Vagina (tissue), 2 donors: Measurements from ENCODE around the gene MSH5. TPM values are rescaled to one million over a fixed set of nuclear protein-coding genes. Genes with fewer than 3 reads are reported as not detected.

Experiments used
- DNase-seq, 2 donors: peaks; one replicate each; pipeline ENCODE4 v3.0.0-alpha.2; 2017; ENCODE audit errors: extremely low spot score in 2 of 2
- H3K27ac ChIP-seq: fragments of 200-600 bp; sonication (generic); one replicate; pipeline ENCODE4 v1.5.1; 2019
- H3K27me3 ChIP-seq: fragments of 200-600 bp; sonication (generic); one replicate; pipeline ENCODE4 v1.5.1; 2019
- H3K36me3 ChIP-seq, 2 donors: fragments of 200-600 bp; sonication (generic); one replicate each; pipeline ENCODE4 v1.5.1; 2017 to 2019
- H3K4me1 ChIP-seq: fragments of 200-600 bp; sonication (generic); one replicate; pipeline ENCODE4 v1.5.1; 2019
- H3K4me3 ChIP-seq, 2 donors: fragments of 200-600 bp; sonication (generic); 1 replicate in 1 of 2; 2 replicates in 1 of 2; pipeline ENCODE4 v1.5.1; 2016 to 2019
- H3K9me3 ChIP-seq: fragments of 200-600 bp; sonication (generic); one replicate; pipeline ENCODE4 v1.5.1; 2019
- POLR2A ChIP-seq, 2 donors: fragments of 450-650 bp; IDR thresholded peaks; one replicate each; pipeline ENCODE4 v1.6.1; 2017; ENCODE audit warnings: antibody characterized with exemption in 2 of 2, mild to moderate bottlenecking in 2 of 2, moderate library complexity in 2 of 2
- POLR2AphosphoS5 ChIP-seq, 2 donors: sonication (generic); formaldehyde crosslinking; IDR thresholded peaks; one replicate each; pipeline ENCODE4 v1.9.0; 2017; ENCODE audit warnings: antibody characterized with exemption in 2 of 2, mild to moderate bottlenecking in 2 of 2, low read depth in 1 of 2; ENCODE audit not compliant: insufficient read depth in 1 of 2
- intact Hi-C: fragments of 100-400 bp; cut with DNase I; formaldehyde crosslinking; loops from one replicate; pipeline ENCODE4 v1.15.1; 2023
- total RNA-seq: library from RNA; depleted of rRNA; stranded (reverse); fragments of >200 nt; gene quantifications from one replicate; pipeline ENCODE4 v1.2.3, GENCODE V29; 2016
- TF ChIP-seq, protein P1 (sequence below), 3 experiments: fragments of 450-650 bp in 2 of 3; fragments of 200-600 bp in 1 of 3; sonication (generic) in 1 of 3; IDR thresholded peaks; one replicate each; pipeline ENCODE4 v1.5.1; 2017 to 2019; ENCODE audit warnings: antibody characterized with exemption in 3 of 3, mild to moderate bottlenecking in 2 of 3, moderate library complexity in 2 of 3

Gene MSH5
- total RNA-seq, 1 donor from 2014 or later: 11.0 TPM

DNA sequence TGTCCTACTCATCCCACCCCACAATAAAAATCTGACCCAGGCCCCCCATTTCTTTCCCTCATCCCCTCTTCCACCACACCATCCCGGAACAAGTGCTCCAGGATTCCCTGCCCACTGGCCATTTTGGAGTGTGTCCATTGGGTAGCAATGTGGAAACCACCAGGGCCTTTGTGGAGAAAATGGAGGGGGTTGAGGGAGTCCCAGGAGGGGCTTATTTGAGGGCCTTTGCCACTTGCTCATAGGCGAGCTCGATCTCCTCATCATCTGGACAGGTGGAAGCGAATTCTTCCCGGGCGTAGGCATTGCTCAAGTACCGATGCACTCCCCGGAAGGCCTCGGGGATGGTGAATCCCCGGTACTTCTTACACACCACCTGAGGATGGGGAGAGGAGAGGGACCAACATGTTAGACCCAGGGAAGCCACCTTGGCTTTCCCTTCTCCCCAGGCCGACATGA, 9.1 kb upstream of the MSH5 start:
- intact Hi-C loops: loop anchor here (10.0 kb wide), 2 partner anchors 46 to 64 kb away; partner anchors contain the start of genes LY6G5C and VARS1
- TF ChIP-seq POLR2AphosphoS5 (IDR thresholded peaks at IDR 0.05; ENCODE audit: insufficient read depth in 1 of 2, low read depth in 1 of 2) (no peak), POLR2A (IDR thresholded peaks at IDR 0.05) (no peak)
- TF ChIP-seq, protein P1, sequence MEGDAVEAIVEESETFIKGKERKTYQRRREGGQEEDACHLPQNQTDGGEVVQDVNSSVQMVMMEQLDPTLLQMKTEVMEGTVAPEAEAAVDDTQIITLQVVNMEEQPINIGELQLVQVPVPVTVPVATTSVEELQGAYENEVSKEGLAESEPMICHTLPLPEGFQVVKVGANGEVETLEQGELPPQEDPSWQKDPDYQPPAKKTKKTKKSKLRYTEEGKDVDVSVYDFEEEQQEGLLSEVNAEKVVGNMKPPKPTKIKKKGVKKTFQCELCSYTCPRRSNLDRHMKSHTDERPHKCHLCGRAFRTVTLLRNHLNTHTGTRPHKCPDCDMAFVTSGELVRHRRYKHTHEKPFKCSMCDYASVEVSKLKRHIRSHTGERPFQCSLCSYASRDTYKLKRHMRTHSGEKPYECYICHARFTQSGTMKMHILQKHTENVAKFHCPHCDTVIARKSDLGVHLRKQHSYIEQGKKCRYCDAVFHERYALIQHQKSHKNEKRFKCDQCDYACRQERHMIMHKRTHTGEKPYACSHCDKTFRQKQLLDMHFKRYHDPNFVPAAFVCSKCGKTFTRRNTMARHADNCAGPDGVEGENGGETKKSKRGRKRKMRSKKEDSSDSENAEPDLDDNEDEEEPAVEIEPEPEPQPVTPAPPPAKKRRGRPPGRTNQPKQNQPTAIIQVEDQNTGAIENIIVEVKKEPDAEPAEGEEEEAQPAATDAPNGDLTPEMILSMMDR (IDR thresholded peaks at IDR 0.05): no peak
- peaks cover 59% of the 10 kb centered on the region for H3K4me1 ChIP-seq
- no peaks in the 10 kb centered on the region for H3K27me3 ChIP-seq
- peak overlapping the region; percentile 99 for H3K27ac ChIP-seq
- no peaks in the 10 kb centered on the region for H3K9me3 ChIP-seq
- H3K36me3 ChIP-seq: peaks cover 3 to 47% of the 10 kb centered on the region in 2 donors
- DNase-seq: no peak
- H3K4me3 ChIP-seq: peak overlapping the region; percentile 82 to 94

DNA sequence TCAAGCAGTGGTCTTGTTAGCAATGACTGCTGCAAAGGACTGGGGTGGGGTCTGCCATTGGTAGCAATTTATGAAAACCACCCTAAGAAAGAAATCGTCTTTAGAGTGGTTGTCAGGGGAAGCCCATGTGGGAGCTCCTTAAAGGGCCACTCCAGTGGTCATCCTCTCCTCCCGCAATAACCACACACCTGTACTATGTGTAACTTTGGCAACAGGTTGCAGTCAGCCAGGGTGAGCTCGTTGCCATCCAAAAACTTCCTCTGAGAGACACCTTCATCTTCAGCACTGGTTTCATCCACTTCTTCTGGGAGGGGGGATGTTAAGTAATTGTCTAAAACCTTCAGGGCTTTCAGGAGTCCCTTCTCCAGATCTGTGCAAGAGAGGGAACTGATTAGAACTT, 7.8 kb upstream of the MSH5 start:
- intact Hi-C loops: loop anchor here (10.0 kb wide), 2 partner anchors 47 to 63 kb away; partner anchors contain the start of genes LY6G5C and VARS1

DNA sequence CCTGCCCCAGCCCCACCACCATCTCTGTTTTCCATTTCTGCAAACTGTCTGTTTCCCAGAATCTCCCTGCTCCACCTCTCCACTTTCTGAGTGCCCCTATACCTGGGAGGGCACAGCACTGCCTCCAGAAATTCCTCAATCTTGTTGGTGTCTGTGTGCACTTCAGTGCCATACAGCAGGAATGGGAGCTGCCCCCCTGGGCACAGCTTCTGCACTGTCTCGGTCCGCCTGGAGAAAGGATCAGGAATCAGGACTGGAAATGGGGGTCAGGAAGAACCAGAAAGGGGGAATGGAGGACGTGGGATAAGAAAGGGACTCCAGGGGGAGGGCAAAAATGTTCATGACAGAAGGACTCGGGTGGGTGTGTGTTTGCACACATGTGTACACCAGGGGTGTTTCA, 6.1 kb upstream of the MSH5 start:
- H3K4me3 ChIP-seq: no peak overlapping the region
- H3K4me1 ChIP-seq: peaks cover 53% of the 10 kb centered on the region
- peak overlapping the region; percentile 96 for H3K27ac ChIP-seq
- no peak for DNase-seq
- intact Hi-C loops: loop anchor here (10.0 kb wide), 2 partner anchors 49 to 61 kb away; partner anchors contain the start of genes LY6G5C and VARS1
- H3K36me3 ChIP-seq: peaks cover 3 to 33% of the 10 kb centered on the region in 2 donors
- H3K9me3 ChIP-seq: no peaks in the 10 kb centered on the region
- no peaks in the 10 kb centered on the region for H3K27me3 ChIP-seq
- TF ChIP-seq POLR2AphosphoS5 (IDR thresholded peaks at IDR 0.05; ENCODE audit: insufficient read depth in 1 of 2, low read depth in 1 of 2) (no peak), POLR2A (IDR thresholded peaks at IDR 0.05) (no peak)
- TF ChIP-seq, protein P1 (IDR thresholded peaks at IDR 0.05): no peak

More for the DNA sequence above, 7.8 kb upstream of the MSH5 start:
- peak overlapping the region; percentile 99 for H3K27ac ChIP-seq
- no peaks in the 10 kb centered on the region for H3K9me3 ChIP-seq
- DNase-seq: no peak
- no peaks in the 10 kb centered on the region for H3K27me3 ChIP-seq
- peaks cover 3 to 38% of the 10 kb centered on the region in 2 donors for H3K36me3 ChIP-seq
- no peak for TF ChIP-seq POLR2AphosphoS5 (IDR thresholded peaks at IDR 0.05; ENCODE audit: insufficient read depth in 1 of 2, low read depth in 1 of 2)
- no peak for TF ChIP-seq POLR2A (IDR thresholded peaks at IDR 0.05)
- TF ChIP-seq, protein P1 (IDR thresholded peaks at IDR 0.05): no peak
- H3K4me1 ChIP-seq: peaks cover 53% of the 10 kb centered on the region
- H3K4me3 ChIP-seq: no peak overlapping the region

DNA sequence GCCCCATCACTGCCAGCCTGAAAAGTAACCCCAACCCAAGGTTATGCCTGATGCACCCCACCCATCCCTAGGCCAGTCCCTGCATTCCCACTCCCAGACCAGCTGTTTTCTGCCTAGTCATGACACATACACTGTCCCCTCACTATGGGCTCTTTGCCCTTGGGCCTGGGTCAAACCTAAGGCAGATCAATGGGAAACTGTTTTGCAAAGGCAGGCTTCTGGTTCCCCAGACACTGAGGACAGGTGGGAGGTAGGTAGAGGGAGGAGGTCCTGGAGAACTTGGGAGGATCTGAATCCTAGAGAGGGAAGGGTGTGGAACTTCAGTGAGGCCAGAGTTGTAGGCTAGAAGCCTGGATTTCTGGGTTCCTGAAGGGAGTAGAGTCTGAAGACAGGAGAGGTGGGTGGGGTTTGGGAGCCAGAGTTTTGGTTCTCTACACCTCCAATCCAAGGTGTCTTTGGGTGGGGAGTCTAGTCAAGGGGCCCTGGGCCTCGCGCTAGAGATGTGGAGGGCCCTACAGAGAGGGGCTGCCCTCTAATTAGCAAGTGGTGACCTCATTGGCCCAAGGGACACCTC, 5.5 kb upstream of the MSH5 start:
- H3K4me3 ChIP-seq: peak overlapping the region; percentile 67 to 82
- no peak for DNase-seq
- intact Hi-C loops: loop anchor here (10.0 kb wide), 2 partner anchors 50 to 60 kb away; partner anchors contain the start of genes LY6G5C and VARS1
- peaks cover 3 to 33% of the 10 kb centered on the region in 2 donors for H3K36me3 ChIP-seq
- H3K4me1 ChIP-seq: peaks cover 56% of the 10 kb centered on the region
- no peak for TF ChIP-seq POLR2A (IDR thresholded peaks at IDR 0.05)
- TF ChIP-seq POLR2AphosphoS5 (IDR thresholded peaks at IDR 0.05; ENCODE audit: insufficient read depth in 1 of 2, low read depth in 1 of 2): no peak
- TF ChIP-seq, protein P1 (IDR thresholded peaks at IDR 0.05): no peak
- H3K9me3 ChIP-seq: no peaks in the 10 kb centered on the region
- peak overlapping the region; percentile 96 for H3K27ac ChIP-seq
- no peaks in the 10 kb centered on the region for H3K27me3 ChIP-seq
